K562 (cell line): ENCODE measurements around the gene DHX35. TPM values are rescaled to one million over a fixed set of nuclear protein-coding genes. Genes with fewer than 3 reads are reported as not detected.

Experiments
- ARID2 ChIP-seq: fragments of 450-650 bp; IDR thresholded peaks from 2 replicates; pipeline ENCODE4 v1.6.1; 2017; ENCODE audit warnings: antibody characterized with exemption, mild to moderate bottlenecking
- BRCA1 ChIP-seq, 2 experiments: fragments of 450-650 bp in 1 of 2; sonication (generic) in 1 of 2; formaldehyde crosslinking in 1 of 2; IDR thresholded peaks; 2 replicates each; pipeline versions ENCODE4 v1.5.0 to v1.6.1; 2017 to 2020; ENCODE audit warnings: mild to moderate bottlenecking in 1 of 2, missing genetic modification reagents in 1 of 2
- GABPB1 ChIP-seq: sonication (generic); formaldehyde crosslinking; IDR thresholded peaks from 2 replicates; pipeline ENCODE4 v1.8.0; 2022; ENCODE audit warnings: mild to moderate bottlenecking, missing genetic modification reagents
- NCOA6 ChIP-seq: fragments of 450-650 bp; IDR thresholded peaks from 2 replicates; pipeline ENCODE4 v1.6.1; 2017; ENCODE audit warnings: mild to moderate bottlenecking
- SIRT6 ChIP-seq: IDR thresholded peaks from one replicate; pipeline ENCODE4 v1.6.1; 2012; ENCODE audit warnings: low read depth, mild to moderate bottlenecking, control low read depth, inconsistent platforms, low read length, moderate library complexity
- SPI1 ChIP-seq: IDR thresholded peaks from 2 replicates; pipeline ENCODE4 v1.6.1; 2011; ENCODE audit warnings: low read depth, low read length, control low read depth, borderline replicate concordance
- XRCC5 ChIP-seq: fragments of 200-400 bp; formaldehyde crosslinking; IDR thresholded peaks from 2 replicates; pipeline ENCODE4 v1.6.1; 2017; ENCODE audit warnings: low read depth, mild to moderate bottlenecking, low read length
- ZBTB11 ChIP-seq, 3 experiments: fragments of 200-800 bp in 1 of 3; fragments of 250-450 bp in 1 of 3; fragments of 450-650 bp in 1 of 3; sonication (Bioruptor Pico) in 1 of 3; sonication (Bioruptor generic) in 1 of 3; formaldehyde crosslinking in 1 of 3; IDR thresholded peaks; 2 replicates each; pipeline versions ENCODE4 v1.6.1 to v1.8.0; 2016 to 2022; ENCODE audit warnings: mild to moderate bottlenecking in 2 of 3, missing genetic modification characterization in 2 of 3, missing compliant biosample characterization in 1 of 3, moderate library complexity in 1 of 3
- ZBTB8A ChIP-seq: fragments of 450-650 bp; IDR thresholded peaks from 2 replicates; pipeline ENCODE4 v1.6.1; 2018; ENCODE audit warnings: mild to moderate bottlenecking, moderate library complexity; ENCODE audit not compliant: partially characterized antibody
- ZNF224 ChIP-seq: sonication (generic); formaldehyde crosslinking; IDR thresholded peaks from 2 replicates; pipeline ENCODE4 v1.8.0; 2022; ENCODE audit warnings: mild to moderate bottlenecking, missing genetic modification reagents
- ZNF407 ChIP-seq: fragments of 450-650 bp; IDR thresholded peaks from 2 replicates; pipeline ENCODE4 v1.6.1; 2016; ENCODE audit warnings: low read depth
- ZNF76 ChIP-seq: fragments of 250-450 bp; sonication (Bioruptor Pico); IDR thresholded peaks from 2 replicates; pipeline ENCODE4 v1.4.0; 2020; ENCODE audit warnings: mild to moderate bottlenecking, moderate library complexity, borderline replicate concordance
- polyA plus RNA-seq, 8 experiments: library from polyadenylated mRNA; depleted of rRNA in 4 of 8; stranded (reverse) in 5 of 8; unstranded in 3 of 8; fragments of >200 nt; fragmentation: Nextera tagmentation in 2 of 8; fragmentation: Illumina TruSeq in 1 of 8; extraction: Ambion mirVana in 2 of 8; extraction: Trizol in 1 of 8; gene quantifications; 2 replicates each; pipeline versions ENCODE4 v1.2.1 to v1.2.3, GENCODE V29; 2011 to 2014; ENCODE audit warnings: inconsistent platforms in 1 of 8, missing spikeins in 1 of 8
- total RNA-seq, 7 experiments: library from RNA; depleted of rRNA in 6 of 7; stranded (reverse); fragments of >200 nt in 6 of 7; fragmentation: Illumina TruSeq in 2 of 7; extraction: Trizol in 2 of 7; gene quantifications; 2 replicates each; pipeline versions ENCODE4 v1.2.1 to v1.2.3, GENCODE V29; 2011 to 2021; ENCODE audit warnings: low replicate concordance in 1 of 7
- TF ChIP-seq, protein P1 (sequence below): fragments of 450-650 bp; conservative IDR thresholded peaks from 2 replicates; pipeline ENCODE4 v1.6.1; 2016; ENCODE audit warnings: missing genetic modification characterization, low read depth, mild to moderate bottlenecking, missing compliant biosample characterization, moderate library complexity
- TF ChIP-seq, protein P2 (sequence below): sonication (generic); formaldehyde crosslinking; IDR thresholded peaks from 2 replicates; pipeline ENCODE4 v1.8.0; 2023; ENCODE audit warnings: mild to moderate bottlenecking, missing genetic modification reagents

Gene DHX35
- total and polyA plus RNA-seq, 9 of the 15 experiments (the other 6 are each of a cell fraction or from before 2014, with no cell fraction given): 6.5 to 25.6 (median 16.9) TPM

- TF ChIP-seq ZNF407 (no peak; the same call in 1 of the 2 replicates), XRCC5 (0 out of 2 replicates have a peak, but pooled peaks have one; percentile 35), ZNF76 (CRISPR knock-in tag) (no peak), ARID2 (no peak), BRCA1 (IDR thresholded peaks at IDR 0.05) (no peak), BRCA1 (CRISPR knock-in tag; IDR thresholded peaks at IDR 0.05) (no peak), SPI1 (peak; percentile 97), ZBTB8A (no peak), ZBTB11 (CRISPR knock-in tag; IDR thresholded peaks at IDR 0.05) (peak in 1 of 3 experiments; percentile 82; a peak in 2 of 6 replicates), SIRT6 (no peak), ZNF224 (CRISPR knock-in tag) (no peak), GABPB1 (CRISPR knock-in tag) (peak; percentile 63), NCOA6 (no peak)
- TF ChIP-seq, protein P1, sequence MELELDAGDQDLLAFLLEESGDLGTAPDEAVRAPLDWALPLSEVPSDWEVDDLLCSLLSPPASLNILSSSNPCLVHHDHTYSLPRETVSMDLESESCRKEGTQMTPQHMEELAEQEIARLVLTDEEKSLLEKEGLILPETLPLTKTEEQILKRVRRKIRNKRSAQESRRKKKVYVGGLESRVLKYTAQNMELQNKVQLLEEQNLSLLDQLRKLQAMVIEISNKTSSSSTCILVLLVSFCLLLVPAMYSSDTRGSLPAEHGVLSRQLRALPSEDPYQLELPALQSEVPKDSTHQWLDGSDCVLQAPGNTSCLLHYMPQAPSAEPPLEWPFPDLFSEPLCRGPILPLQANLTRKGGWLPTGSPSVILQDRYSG (tag): peak; percentile 72
- TF ChIP-seq, protein P2, sequence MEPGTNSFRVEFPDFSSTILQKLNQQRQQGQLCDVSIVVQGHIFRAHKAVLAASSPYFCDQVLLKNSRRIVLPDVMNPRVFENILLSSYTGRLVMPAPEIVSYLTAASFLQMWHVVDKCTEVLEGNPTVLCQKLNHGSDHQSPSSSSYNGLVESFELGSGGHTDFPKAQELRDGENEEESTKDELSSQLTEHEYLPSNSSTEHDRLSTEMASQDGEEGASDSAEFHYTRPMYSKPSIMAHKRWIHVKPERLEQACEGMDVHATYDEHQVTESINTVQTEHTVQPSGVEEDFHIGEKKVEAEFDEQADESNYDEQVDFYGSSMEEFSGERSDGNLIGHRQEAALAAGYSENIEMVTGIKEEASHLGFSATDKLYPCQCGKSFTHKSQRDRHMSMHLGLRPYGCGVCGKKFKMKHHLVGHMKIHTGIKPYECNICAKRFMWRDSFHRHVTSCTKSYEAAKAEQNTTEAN (CRISPR knock-in tag): no peak
These were observed 14.2 kb upstream of the DHX35 start (continued) for GRCh38 chr20:38947931-38948362.
